Aorta (tissue), 5 donors: ENCODE results near the gene MANSC4. TPM values are rescaled to one million over a fixed set of nuclear protein-coding genes. Genes with fewer than 3 reads are reported as not detected.
A peak's percentile ranks its signal among the peaks of the same experiment; 100 is the strongest.
"Not testable (repeated sequence)": the region's sequence is repeated elsewhere in the genome, so short reads cannot be mapped to it uniquely, and the experiment has no call there.

Experiments used
- ATAC-seq: fragments of 200-7000 bp; cut with Tn5 transposase; one replicate; pipeline ENCODE4 v1.9.1; 2022; ENCODE audit warnings: moderate library complexity; ENCODE audit not compliant: low FRiP score
- DNase-seq, 2 donors: peaks; one replicate each; pipeline ENCODE4 v3.0.0-alpha.2; 2020
- H3K27ac ChIP-seq, 2 donors: one replicate each; pipeline ENCODE4 v1.5.1; 2013; ENCODE audit warnings: low read length in 2 of 2, mild to moderate bottlenecking in 2 of 2, moderate library complexity in 2 of 2, control low read depth in 1 of 2, inconsistent platforms in 1 of 2, low read depth in 1 of 2
- H3K27me3 ChIP-seq, 2 donors: one replicate each; pipeline ENCODE4 v1.6.1; 2013; ENCODE audit warnings: control low read depth in 1 of 2, low read length in 1 of 2, mild to moderate bottlenecking in 1 of 2, moderate library complexity in 1 of 2; ENCODE audit not compliant: insufficient read depth in 2 of 2, control insufficient read depth in 1 of 2
- H3K36me3 ChIP-seq, 2 donors: one replicate each; pipeline ENCODE4 v1.6.1; 2013; ENCODE audit warnings: control low read depth in 1 of 2, low read length in 1 of 2, mild to moderate bottlenecking in 1 of 2; ENCODE audit not compliant: insufficient read depth in 2 of 2, control insufficient read depth in 1 of 2
- H3K4me1 ChIP-seq, 2 donors: one replicate each; pipeline ENCODE4 v1.6.1; 2013; ENCODE audit warnings: low read length in 2 of 2, control low read depth in 1 of 2, mild to moderate bottlenecking in 1 of 2, moderate library complexity in 1 of 2; ENCODE audit not compliant: insufficient read depth in 2 of 2, control insufficient read depth in 1 of 2
- H3K4me3 ChIP-seq, 2 donors: one replicate each; pipeline ENCODE4 v1.5.1; 2013; ENCODE audit warnings: low read length in 2 of 2, control low read depth in 1 of 2, mild to moderate bottlenecking in 1 of 2
- H3K9me3 ChIP-seq: one replicate; pipeline ENCODE4 v1.6.1; 2013; ENCODE audit warnings: mild to moderate bottlenecking, low read length; ENCODE audit not compliant: control insufficient read depth
- WGBS, 2 donors: extraction: QIAGEN DNeasy Blood & Tissue Kit; methylation state at CpG; one replicate each; pipeline ENCODE4 v1.1.7; 2013; 5-methylcytosine and 5-hydroxymethylcytosine counted together
- intact Hi-C, 2 donors: fragments of 100-400 bp; cut with DNase I; formaldehyde crosslinking; loops; one replicate each; pipeline versions ENCODE4 v1.14.2 to v1.15.0; 2022
- polyA plus RNA-seq, 2 donors: library from polyadenylated mRNA; stranded (reverse); fragments of 200-250 nt; gene quantifications; one replicate each; pipeline ENCODE4 v1.2.3, GENCODE V29; 2013
- total RNA-seq, 2 donors: library from RNA; stranded (reverse); fragmentation: NEBNext Ultra II Directional; extraction: Animal tissue kit (Norgen Biotek cat#: 25700); gene quantifications; one replicate each; pipeline ENCODE4 v1.2.1, GENCODE V29; 2021
- donor health status: healthy with polysubstance abuse.
- donor health status: Bipolar disorder and iron deficiency.
- donor health status: DM: no; HTN: no; CAD: no.
- donor health status: DM: no; HTN: no; CAD: no.
- donor health status: DM: yes; HTN: yes; CAD: no.

The MANSC4 gene
- total and polyA plus RNA-seq, 4 donors = 0.49 TPM; not detected in 3

DNA sequence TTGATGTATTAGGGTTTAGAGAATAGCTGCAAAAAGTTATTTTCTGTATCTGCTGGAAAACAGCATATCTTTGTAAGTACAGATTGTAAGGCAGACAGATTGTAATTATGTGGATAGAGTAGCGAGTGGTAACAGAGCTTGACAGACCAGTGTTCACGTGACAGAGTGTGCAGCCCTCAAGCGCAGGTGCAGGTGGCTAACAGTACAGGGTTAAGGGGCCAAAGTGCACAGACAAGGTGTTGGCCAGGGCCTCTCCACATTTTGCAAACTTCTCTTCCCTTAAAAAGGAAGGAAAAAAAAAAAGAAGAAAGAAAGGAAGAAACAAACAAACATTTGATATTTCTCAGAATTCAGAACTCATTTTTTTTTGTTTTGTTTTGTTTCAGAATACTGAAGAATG, 25.2 kb downstream of the MANSC4 start:
- H3K9me3 ChIP-seq = no peaks in the 10 kb centered on the region
- H3K27ac ChIP-seq = no peak overlapping the region
- H3K27me3 ChIP-seq = no peaks in the 10 kb centered on the region
- intact Hi-C loops = no loop called here
- WGBS, 2 donors = 93 to 95% methylated on average over 3 of the region's 3 CpGs
- DNase-seq (no peak), ATAC-seq (no peak)
- H3K36me3 ChIP-seq = peaks cover 2 to 3% of the 10 kb centered on the region in 2 donors
- H3K4me3 ChIP-seq = no peak overlapping the region
- no peaks in the 10 kb centered on the region for H3K4me1 ChIP-seq

DNA sequence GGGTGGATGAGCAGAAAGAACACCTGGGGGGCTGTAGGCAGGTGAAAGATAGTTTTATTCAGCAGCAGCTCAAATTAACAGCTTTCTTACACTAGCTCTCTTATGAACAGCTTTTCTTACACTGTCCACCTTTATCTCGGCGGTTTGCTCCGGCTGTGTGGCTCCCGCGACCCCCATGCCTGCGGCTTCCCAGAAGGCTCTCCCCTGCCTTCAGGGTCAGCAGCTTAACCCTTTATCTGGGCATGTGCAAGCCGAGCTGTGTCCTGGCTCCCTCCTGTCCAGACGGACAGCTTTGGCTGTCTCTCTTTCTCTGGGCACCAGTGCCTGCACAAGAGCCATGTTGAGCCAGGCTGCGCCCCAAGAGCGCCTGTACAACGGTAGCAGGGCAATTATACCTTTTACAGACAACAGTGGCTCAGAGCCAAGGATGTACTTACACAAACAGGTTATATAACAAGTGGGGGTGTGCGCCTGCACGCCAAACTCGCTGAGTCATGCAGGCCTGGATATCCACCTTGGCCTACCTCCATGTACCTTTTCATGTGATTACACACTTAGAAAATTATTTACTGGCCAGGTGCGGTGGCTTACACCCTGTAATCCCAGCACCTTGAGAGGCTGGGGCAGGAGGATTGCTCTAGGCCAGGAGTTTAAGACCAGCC, 28.5 kb downstream of the MANSC4 start:
- intact Hi-C loops = no loop called here
- ATAC-seq = no peak
- peaks cover 0 to 3% of the 10 kb centered on the region in 2 donors for H3K4me1 ChIP-seq
- H3K27me3 ChIP-seq = no peaks in the 10 kb centered on the region
- 89% methylated on average over 15 of the region's 15 CpGs for WGBS, 2 donors
- H3K27ac ChIP-seq = no peak overlapping the region
- H3K9me3 ChIP-seq = no peaks in the 10 kb centered on the region
- DNase-seq = no peak
- peaks cover 2 to 3% of the 10 kb centered on the region in 2 donors for H3K36me3 ChIP-seq
- no peak overlapping the region for H3K4me3 ChIP-seq

DNA sequence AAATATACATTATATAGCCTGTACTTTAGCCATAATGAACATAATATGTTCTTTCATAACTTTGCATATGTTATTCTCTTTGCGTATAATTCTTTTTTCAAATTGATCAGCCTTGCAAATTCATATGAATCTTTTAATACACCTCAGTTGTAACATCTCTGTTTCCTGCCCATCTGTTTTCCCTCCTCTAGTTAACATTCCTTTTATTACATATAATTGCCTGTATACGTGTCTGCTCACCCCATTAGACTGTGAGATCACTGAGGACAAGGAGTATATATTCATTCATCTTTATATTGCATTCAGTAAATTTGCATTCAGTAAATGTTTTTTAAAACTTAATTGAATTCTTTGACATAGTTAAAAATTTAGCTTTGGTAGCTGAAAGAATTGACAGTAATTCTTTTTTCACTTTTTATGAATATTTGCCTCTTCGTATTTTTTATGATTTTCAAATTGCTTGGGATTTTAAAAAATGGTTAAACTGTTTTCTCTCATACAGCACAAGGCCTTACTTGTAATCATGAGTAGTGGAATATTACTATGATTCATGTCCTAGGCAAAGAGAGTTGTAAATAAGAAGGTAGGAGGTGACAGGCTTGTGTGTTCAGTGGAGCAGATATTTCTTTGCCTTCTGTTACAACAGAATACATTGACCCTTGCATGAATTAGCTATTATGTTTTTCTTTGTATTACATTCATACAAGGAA, 32.8 kb downstream of the MANSC4 start:
- no peaks in the 10 kb centered on the region for H3K36me3 ChIP-seq
- no peak overlapping the region for H3K4me3 ChIP-seq
- peaks cover 0 to 6% of the 10 kb centered on the region in 2 donors for H3K4me1 ChIP-seq
- intact Hi-C loops = loop anchor here in 1 of 2 donors (1.0 to 10.0 kb wide), 3 partner anchors 33 to 428 kb away; partner anchors contain the start of genes KLHL42 and MANSC4
- DNase-seq (no peak), ATAC-seq (no peak)
- H3K9me3 ChIP-seq = no peaks in the 10 kb centered on the region
- H3K27ac ChIP-seq = peak overlapping the region in 1 of 2 donors; percentile 82
- no peaks in the 10 kb centered on the region for H3K27me3 ChIP-seq
- WGBS, 2 donors = 73 to 76% methylated on average over 3 of the region's 3 CpGs

DNA sequence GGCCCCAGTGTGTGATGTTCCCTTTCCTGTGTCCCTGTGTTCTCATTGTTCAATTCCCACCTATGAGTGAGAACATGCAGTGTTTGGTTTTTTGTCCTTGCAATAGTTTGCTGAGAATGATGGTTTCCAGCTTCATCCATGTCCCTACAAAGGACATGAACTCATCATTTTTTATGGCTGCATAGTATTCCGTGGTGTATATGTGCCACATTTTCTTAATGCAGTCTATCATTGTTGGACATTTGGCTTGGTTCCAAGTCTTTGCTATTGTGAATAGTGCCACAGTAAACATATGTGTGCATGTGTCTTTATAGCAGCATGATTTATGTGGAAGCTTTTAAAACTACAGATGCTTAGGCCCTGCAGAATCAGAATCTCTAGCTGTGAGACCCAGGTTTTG, 34.3 kb downstream of the MANSC4 start:
- H3K9me3 ChIP-seq, H3K4me3 ChIP-seq, DNase-seq, H3K36me3 ChIP-seq, H3K27me3 ChIP-seq, H3K27ac ChIP-seq, H3K4me1 ChIP-seq, ATAC-seq: not testable (repeated sequence)
- WGBS, 2 donors = 43 to 44% methylated on average over 1 of the region's 1 CpG
- intact Hi-C loops = loop anchor here in 1 of 2 donors (10.0 kb wide), 2 partner anchors 339 to 429 kb away; no protein-coding TSS in a partner anchor

DNA sequence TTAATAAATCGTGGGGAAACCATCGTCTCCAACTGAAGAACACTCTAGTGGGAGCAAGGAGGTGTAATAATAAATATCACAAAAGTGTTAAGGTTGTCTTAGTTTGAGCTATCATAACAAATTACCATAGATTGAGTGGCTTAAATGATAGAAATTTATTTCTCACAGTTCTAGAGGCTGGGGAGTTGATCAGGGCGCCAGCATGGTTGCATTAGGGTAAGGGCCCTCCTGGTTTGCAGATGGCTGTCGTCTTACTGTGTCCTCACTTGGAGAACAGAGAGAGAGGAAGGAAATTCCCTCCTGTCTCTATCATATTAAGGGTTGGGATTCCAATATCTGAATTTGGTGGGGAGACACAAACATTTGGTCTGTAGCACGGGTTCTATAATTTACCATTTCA, 36.4 kb downstream of the MANSC4 start:
- no peak overlapping the region for H3K27ac ChIP-seq
- intact Hi-C loops = loop anchor here in 1 of 2 donors (10.0 kb wide), 2 partner anchors 341 to 431 kb away; no protein-coding TSS in a partner anchor
- no peak overlapping the region for H3K4me3 ChIP-seq
- no peaks in the 10 kb centered on the region for H3K9me3 ChIP-seq
- H3K4me1 ChIP-seq = peaks cover 2 to 6% of the 10 kb centered on the region in 2 donors
- H3K27me3 ChIP-seq = no peaks in the 10 kb centered on the region
- DNase-seq (no peak), ATAC-seq (no peak)
- WGBS, 2 donors = 98% methylated on average over 5 of the region's 5 CpGs
- no peaks in the 10 kb centered on the region for H3K36me3 ChIP-seq

DNA sequence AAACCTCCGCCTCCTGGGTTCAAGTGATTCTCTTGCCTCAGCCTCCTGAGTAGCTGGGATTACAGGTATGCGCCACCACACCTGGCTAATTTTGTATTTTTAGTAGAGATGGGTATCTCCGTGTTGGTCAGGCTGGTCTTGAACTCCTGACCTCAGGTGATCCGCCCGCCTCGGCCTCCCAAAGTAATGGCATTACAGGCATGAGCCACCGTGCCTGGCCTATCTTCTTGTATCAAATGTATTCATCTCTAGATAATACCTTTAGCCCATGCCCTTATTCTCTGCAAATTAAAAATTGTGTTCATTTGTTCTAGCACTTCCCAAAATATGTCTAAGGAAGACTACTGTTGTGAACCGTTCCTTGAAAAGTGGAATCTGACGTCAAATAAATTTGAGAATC, 45.7 kb downstream of the MANSC4 start:
- ATAC-seq, H3K4me1 ChIP-seq, intact Hi-C loops, H3K27ac ChIP-seq, H3K36me3 ChIP-seq, H3K4me3 ChIP-seq, H3K27me3 ChIP-seq, H3K9me3 ChIP-seq, DNase-seq: not testable (repeated sequence)
- 88 to 92% methylated on average over 9 of the region's 9 CpGs for WGBS, 2 donors

DNA sequence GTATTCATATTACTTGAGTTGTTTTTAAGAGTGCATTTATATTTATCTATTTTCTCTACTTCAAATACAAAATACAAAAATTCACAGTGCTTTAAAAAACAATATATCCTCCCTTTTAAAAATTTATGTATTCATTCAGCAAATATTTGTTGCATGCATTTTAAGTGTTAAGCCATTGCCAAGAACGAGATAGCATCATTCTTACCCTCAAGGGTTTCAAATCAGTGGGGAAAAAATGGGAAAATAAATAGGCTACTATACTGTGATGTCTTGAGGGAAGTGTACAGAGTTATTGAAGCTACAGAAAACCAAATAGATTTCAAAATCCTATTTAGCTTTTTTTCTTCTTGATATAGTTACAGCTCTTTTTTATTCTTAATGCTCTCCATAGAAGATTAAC, 46.2 kb downstream of the MANSC4 start:
- Histone ChIP-seq H3K4me1 (no peaks in the 10 kb centered on the region), H3K36me3 (peaks cover 0 to 5% of the 10 kb centered on the region in 2 donors), H3K9me3 (no peaks in the 10 kb centered on the region), H3K4me3 (no peak overlapping the region), H3K27ac (no peak overlapping the region), H3K27me3 (no peaks in the 10 kb centered on the region)
- DNase-seq (no peak), ATAC-seq (no peak)
- 60 to 70% methylated on average over 1 of the region's 1 CpG for WGBS, 2 donors
- intact Hi-C loops = loop anchor here (2.0 kb wide), 3 partner anchors 87 to 207 kb away; no protein-coding TSS in a partner anchor

DNA sequence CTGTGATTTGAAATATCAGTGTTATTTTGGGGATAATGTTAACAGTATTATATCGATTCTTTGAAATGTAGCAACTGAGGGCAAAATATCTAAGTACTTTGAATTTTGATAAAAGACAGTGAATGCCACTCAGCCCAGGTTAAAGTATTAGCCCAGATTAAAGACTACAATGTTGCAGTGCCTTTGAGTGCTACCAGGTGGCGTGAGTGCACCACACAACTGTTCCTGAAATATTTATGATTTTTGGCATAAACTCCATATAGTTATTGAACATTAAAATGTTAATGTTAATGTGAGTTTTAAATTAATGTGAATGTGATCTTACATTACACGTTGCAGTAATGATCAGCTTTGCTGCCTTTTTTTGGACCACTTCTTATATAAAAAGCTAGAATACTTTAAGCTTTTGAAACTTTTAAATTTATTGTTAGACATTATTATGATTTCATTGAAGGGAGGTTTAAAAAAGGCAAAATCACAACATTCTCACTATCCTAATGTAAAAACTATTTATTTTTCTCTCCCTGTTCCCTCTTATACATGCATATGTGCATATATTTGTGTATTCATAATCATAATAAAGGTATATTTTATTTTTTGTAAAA, 46.9 kb downstream of the MANSC4 start:
- peaks cover 0 to 5% of the 10 kb centered on the region in 2 donors for H3K36me3 ChIP-seq

More for the DNA sequence above, 46.9 kb downstream of the MANSC4 start:
- Histone ChIP-seq H3K27me3 (no peaks in the 10 kb centered on the region), H3K4me1 (no peaks in the 10 kb centered on the region), H3K4me3 (no peak overlapping the region), H3K27ac (no peak overlapping the region), H3K9me3 (no peaks in the 10 kb centered on the region)
- intact Hi-C loops = loop anchor here (2.0 kb wide), 3 partner anchors 88 to 208 kb away; no protein-coding TSS in a partner anchor
- WGBS, 2 donors = 22 to 28% methylated on average over 3 of the region's 3 CpGs
- ATAC-seq (no peak), DNase-seq (no peak)
